CD4-positive, alpha-beta T cell treated with Interleukin-17A for 1 hour (primary cell): ENCODE measurements around the gene GPR142.
A peak's percentile ranks its signal among the peaks of the same experiment; 100 is the strongest.

Experiments
- DNase-seq: peaks from one replicate; pipeline ENCODE4 v3.0.0-alpha.2; 2020

GPR142 gene

DNA sequence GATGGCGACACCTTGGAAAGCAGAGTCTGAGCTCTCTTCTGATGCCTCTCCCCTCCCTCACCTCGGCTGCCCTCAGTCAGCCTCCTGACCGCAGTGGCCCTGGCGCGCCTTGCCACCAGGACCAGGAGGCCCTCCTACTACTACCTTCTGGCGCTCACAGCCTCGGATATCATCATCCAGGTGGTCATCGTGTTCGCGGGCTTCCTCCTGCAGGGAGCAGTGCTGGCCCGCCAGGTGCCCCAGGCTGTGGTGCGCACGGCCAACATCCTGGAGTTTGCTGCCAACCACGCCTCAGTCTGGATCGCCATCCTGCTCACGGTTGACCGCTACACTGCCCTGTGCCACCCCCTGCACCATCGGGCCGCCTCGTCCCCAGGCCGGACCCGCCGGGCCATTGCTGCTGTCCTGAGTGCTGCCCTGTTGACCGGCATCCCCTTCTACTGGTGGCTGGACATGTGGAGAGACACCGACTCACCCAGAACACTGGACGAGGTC lies 4.4 kb downstream of the GPR142 start:
- DNase-seq = no peak

DNA sequence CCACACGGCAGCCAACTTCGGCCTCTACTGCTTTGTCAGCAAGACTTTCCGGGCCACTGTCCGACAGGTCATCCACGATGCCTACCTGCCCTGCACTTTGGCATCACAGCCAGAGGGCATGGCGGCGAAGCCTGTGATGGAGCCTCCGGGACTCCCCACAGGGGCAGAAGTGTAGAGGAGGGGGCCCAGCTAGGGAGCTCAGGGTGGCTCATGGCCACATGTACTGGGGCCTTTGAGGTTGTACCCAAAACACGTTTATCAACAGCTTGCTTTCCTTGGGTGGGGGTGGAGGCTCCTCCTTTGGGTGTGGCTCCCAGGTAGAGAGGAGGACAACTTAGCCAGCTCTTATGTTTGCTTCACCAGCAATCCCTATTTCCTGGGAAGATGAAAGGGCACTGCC lies 5.1 kb downstream of the GPR142 start:
- DNase-seq = no peak

DNA sequence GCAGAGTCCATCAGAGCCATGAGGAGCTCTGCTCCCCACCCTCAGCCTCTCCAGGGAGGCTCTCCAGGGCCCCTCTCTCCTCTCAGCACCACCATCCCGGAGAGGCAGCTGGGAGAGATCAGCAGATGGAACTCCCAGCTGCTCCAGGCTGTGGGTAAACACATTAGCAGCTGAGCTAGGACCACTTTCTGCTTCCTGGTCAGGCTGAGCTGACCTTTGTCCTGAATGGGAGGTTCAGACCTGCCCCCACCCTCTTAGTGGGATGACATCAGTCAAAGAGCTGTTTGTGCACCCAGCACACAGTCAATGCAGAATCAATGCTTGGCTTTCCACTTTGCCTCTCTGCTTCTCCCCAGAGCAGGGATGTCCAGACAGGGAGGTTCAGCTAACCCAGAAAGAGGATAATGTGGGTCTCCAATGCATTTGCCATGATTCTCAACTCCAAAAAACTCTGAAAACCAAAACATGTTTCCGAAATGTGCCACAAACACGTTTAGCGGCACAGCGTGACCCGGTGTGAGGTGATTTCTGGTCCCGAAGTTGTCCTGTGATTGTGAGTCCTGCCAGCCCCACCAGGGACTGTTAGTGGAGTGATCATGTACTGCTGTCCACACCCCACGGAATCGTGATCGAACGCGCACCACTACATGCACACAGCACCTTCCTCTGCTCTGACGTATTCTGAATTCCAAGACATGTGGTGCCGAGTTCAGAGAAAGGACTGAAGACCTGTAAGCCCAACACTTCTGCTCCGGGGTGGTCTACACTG lies 6.7 kb downstream of the GPR142 start:
- DNase-seq = no peak

DNA sequence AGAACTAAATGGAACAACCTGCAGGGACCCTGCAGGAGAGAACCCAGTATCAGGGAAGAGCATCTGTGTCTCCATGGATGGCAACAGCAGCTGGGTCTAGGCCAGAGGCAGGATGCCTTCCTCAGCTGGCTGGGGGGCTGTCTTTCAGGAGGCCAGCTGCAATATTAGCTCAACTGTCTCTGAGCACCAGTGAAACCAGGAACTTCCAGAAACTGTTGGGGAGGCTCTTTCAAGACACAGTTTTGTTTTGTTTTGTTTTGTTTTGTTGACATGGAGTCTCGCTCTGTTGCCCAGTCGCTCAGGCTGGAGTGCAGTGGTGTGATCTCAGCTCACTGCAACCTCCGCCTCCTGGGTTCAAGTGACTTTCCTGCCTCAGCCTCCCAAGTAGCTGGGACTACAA lies 7.6 kb downstream of the GPR142 start:
- DNase-seq = no peak

DNA sequence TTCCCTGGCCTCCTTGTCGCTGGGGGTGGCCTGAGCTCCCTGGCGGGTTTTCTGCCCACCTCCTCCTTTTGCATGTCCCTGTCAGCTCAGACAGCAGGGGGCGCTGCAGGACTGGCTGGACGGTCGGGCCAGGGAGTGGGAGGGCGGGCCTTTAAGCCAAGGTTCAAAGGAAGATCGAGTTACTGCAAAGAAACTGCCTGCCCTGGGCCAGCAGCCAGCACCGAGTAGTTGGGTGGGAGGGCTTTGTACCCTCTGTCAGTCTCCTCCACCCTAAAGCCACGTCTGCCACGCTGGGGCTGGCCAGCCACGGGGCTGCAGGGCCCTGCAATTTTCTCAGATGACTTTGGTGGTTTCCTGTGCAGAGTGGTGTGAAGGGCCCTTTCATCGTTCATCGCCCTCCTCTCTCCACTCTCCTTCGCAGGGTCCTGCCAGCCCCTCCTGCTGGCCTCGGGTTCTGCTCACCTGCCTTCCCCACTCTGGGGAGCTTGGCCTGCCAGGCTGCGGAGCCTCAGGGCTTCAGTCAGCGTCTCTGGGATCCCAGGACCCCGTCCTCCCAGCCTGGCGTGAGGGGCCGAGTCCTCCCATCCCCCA lies 12.3 kb downstream of the GPR142 start:
- DNase-seq = peak; percentile 90

DNA sequence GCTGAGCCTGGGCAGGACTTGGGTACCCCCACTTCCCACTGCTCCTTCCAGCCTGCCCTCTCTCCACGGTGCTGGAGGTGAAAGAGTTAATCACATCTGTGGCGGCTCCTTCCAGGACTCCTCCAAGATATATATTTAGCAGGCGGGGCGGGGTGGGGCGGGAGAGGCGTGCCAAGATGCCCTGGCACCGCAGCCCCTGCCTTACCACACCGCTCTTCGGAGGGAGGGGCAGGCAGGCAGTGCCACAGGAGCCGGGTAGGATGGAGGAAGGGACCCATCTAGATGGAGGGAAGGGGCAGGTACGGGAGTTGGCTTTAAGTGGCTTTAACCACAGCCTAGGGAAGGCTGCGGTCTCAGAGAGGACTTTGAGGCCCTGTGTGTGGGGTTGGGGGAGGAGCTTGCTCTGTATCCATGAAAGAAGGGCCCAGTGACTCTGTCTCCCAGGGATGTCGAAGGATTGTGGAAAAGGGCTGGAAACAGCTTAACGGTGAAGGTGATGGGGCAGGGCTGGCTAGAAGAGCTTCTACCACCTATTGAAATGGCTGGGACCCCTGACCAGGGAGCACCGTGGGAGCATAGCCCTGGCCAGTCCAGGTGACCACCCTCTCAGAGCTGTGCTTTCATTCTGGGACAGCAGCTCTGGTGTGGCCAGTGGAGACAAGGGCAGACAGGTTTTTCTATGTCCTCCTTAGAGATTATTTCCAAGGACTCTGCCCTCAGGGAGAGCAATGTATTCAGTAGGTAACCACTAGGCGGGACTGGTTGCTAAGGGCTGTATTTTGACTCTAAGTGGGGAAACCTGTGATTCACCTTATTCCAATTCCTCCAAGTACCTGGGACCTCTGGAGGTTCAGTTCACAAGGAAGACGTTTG lies 13.0 kb downstream of the GPR142 start:
- no peak for DNase-seq

DNA sequence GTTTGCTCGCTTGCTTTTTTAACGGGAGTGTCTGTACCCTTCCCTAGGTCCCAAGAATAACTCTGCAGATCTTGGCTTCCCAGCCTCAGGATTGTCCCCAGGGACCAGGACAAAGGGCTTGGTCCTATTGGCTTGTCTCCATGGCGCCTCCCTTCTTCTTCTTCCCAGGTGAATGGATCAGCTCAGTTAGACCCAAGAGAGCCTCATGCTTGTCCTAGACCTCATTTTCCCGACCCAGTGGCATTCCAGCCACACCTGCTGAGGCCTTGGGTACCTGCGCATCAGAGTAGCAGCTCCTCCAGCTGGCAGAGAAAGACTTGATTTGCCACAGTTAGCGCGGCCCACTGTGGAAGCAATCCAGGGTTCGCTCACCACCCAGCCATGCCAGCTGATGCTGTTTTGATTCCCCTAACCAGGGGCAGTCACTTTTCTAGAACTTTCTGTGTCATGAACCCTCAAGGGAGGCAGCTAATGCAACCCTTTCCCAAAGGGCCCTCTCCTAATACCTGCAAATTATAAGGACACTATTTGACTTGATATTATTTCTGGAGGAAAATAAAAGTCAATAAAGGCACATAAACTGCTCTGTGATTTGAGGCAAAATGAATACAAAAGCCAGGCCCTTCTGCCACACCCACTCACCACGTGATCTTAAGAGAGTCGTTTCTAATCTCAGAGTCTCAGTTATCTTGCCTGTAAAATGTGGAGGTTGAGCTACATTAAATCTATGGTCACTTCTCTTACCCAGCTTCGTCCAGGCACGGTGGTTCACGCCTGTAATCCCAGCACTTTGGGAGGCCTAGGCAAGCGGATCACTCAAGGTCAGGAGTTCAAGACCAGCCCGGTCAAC lies 13.9 kb downstream of the GPR142 start:
- DNase-seq = no peak

DNA sequence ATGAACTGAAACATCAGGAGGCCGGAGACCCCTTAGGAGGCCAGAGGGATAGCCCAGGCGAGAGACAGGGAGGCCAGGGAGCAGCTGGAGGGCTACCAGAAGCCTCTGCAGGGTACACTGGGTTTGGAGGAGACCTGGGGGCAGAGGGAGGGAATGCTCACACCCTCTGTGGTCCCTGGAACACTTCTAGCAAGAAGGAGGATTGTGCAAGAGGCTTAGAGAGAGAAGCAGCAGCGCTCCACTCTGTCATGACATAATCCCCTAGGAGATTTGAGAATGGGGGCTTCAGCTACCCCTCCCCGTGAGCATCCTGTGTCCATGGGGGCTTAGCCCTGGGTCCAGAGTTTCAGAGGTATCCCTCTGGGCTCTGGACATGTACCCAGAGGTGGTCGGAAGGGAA lies 15.8 kb downstream of the GPR142 start:
- no peak for DNase-seq

DNA sequence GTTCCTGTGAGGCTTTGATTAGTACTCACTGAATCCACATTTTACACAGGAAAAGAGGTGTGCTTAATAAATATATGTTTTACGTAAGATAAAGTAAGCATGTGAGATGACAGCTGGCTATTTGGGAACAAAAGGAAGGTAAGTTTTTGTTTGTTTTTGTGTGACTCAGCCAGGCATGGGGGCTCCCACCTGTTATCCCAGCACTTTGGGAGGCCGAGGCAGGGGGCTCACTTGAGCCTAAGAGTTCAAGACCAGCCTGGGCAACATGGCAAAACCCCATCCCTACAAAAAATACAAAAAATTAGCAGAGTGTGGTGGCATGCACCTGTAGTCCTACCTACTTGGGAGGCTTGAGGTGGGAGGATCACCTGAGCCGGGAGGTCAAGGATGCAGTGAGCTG lies 17.9 kb downstream of the GPR142 start:
- no peak for DNase-seq

DNA sequence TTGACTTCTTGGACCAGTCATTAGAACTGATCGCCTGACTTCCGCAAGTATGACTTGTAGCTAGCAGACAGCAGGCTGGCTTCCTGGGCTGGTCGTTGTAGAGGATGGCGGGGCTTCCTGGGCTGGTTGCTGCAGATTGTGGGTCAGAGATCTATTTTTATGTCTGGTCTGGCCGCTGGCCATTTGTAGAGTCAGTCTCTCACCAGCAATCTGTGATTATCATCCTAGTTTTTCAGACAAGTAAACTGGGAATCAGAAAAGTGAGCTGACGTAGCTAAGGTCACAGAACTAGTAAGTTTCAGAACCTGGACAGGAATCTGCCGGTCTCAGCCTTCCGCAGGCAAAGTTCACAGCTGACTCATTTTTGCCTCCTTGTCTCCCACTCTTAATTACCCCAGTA lies 19.1 kb downstream of the GPR142 start:
- DNase-seq = no peak

DNA sequence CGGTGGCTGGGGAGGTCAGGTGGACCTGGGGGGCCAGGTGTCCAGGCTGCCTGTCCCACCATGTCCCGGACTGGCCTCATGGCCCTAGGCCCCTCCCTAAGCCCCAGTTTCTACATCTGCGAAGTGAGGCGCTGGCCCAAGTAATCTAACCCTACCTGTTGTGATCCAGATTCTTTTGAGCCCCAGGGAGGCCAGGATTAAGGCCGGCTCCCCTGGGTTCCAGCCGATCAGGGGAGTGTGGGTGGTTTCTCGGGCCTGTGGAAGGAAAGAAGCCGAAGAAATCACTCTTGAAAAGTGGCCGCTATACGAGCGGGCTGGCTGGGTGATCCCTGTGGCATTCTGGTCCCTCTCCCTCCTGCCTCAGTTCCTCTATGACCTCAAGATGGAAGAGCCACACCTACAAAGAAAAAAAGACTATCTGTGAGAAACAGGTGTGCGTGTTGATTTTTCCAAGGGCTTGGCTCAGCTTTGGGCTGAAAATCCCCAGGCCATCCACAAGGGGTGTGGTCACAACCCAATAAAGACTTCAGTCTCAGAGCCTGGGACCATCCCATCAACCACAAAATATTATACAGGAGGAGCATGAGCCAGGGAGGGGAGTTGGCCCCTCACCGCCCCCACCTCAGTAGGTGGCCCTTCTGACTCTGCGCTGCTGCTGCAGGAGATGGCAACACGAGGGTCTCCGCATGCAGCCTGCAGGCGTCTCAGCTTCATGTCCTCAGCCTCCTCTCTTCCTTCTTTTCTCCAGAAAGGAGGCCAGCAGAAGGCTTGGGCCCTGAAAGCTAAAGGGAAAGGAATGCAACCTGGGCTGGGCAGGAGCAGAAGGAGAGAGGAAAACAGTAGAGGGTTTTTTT lies 20.3 kb downstream of the GPR142 start:
- DNase-seq = no peak

DNA sequence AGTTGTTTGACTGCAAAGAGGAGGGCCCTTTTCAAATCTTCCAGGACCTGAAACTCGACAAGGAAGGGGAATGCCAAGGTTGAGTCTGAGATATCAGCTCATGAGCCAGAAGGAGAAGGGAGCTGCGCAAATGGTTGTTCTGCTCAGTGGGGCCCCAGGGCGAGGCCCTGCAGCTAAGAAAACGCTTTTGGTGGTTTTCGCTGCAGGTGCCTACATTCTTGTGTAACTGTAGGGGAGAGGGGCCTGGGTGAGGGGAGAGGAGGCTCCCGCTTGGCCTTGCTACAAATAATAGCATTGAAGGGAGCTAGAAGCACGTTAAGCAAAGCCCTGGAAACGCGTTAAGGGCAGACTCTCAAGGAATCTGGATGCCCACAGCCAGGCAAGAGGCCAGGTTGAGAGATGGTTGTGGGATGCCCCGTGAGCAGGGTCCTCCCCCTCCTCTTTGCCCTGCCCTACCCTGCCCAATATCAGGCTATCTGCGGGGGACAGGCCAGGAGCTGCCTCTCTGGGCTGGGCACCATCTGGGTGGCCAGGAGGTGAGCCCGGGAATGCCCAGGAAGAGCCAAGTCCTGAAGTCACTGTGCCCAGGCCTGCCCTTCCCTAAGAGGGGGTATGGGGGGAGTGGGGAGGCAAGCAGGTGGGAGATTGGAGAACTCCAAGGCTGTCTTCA lies 21.9 kb downstream of the GPR142 start:
- DNase-seq = no peak

DNA sequence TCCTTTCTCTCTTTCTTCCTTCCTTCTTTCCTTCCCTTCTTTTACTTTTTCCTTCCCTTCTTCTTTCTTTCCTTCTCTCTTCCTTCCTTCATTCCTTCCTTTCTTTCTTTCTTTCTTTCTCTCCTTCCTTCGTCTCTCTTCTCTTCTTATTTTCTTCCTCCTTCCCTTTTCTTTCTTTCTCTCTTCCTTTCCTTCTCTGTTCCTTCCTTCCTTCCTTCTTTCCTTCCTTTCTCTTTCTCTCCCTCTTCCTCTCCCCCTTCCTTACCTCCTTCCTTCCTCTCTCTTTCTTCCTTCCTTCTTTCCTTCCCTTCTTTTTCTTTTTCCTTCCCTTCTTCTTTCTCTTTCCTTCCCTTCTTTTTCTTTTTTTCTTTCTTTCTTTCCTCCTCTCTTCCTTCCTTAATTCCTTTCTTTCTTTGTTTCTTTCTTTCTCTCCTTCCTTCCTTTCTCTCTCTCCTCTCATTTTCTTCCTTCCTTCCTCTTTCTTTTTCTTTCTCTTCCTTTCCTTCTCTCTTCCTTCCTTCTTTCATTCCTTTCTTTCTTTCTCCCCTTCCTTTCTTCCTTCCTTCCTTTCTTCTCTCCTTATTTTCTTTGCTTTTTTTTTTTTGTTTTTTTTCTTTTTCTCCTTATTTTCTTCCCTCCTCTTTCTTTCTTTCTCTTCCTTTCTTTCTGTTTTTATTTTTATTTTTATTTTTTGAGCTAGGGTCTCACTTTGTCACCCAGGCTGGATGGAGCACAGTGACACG lies 22.8 kb downstream of the GPR142 start:
- no peak for DNase-seq

DNA sequence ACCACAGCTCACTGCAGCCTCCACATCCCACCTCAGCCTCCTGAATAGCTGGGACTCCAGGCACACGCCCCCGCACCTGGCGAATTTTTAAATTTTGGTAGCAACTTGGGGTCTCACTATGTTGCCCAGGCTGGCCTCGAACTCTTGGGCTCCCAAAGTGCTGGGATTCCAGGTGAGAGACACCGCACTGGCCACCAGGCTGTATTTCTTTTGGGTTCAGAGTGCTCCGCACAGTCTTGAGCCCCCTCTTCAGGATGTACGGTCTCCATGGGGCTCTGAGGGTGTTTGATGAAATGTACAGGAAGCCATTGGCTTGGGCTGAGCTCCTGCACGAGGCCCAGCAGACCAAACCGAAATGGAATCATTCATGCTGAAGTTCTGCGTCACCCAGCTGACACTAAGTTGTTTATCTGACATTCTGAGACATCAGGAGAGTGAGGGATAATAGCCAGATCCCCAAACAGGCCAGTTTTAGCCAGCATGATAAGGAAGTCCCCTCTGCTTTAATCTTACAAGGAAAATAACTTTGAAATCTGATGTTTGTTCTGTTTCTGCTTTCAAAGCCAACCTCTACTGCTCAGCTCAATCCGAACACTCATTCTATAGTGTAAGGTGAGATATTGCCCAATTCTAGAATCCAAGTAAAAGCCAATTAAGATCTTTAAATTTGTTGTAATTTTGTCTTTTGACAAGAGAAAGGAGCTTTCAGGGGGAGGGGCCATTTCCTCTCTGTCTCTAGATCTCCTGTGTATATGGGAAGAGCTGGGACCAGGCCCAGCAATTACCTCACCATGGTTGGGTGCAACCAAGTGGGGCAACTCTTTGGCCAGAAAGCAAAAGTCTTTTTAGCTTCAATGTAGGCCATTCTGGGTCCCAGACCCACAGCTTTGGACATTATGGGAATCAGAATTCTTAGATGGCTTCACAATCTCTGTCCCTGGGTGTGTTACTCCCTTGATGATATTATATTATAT lies 23.7 kb downstream of the GPR142 start:
- no peak for DNase-seq

DNA sequence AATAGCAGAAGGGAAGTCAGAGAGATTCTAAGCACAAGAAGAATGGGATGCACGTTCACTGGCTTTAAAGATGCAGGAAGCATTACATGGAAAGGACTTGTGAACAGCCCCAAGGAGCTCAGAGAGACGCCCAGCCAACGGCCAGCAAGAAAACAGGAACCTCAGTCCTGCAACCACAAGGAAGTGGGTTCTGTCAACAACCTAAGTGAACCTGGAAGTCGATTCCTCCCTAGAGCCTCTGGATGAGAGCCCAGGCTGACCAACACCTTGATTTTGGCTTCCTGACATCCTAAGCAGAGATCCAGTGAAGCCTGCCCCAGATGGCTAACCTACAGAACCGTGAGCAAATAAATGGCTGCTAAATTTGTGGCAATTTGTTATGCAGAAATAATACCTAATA lies 24.5 kb downstream of the GPR142 start:
- no peak for DNase-seq

DNA sequence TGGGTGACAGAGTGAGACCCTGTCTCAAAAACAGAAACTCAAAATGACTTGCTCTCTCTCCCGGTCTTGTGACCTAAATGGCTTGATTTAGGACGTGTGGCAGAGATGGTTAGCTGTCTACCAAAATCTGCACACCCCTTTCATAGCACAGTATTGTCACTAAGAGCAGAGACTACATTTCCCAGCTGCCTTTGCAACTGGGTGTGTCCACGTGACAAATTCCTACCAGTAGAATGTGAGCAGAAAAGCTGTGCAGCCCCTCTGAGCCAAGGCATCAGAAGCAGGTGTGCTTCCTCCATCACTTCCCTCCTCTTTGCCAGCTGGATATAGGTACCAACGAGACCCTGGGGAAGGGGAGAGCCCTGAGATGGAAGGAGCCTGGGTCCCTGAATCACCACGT lies 25.5 kb downstream of the GPR142 start:
- DNase-seq = no peak

DNA sequence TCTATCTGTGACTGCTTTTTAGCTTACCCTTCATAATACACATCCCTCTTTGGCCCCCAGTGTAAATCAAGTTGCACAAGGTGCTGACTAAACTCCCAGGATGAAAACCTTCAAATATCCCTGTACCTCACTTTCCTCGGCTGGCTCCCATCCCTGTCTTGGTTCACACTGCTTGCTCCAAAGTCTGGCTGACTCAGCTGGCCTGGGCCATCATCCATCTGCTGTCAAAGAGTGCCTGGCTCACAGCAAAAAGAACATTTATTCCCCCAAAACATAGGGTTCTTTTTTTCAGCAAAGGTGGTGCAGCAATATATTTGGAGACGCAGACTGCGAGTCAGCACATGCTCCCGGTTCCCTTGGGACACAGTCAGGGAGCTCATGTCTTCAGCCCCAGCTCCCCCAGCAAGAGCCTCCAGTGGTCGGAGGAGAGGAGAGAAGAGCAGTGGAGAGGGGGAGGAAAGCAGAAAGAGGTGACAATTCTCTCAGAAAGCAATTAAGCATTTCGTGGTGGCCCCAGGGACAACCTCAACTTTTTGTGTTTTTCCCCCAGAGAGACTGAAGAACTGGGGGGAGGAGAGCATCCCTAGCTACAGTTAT lies 26.1 kb downstream of the GPR142 start:
- DNase-seq = no peak

DNA sequence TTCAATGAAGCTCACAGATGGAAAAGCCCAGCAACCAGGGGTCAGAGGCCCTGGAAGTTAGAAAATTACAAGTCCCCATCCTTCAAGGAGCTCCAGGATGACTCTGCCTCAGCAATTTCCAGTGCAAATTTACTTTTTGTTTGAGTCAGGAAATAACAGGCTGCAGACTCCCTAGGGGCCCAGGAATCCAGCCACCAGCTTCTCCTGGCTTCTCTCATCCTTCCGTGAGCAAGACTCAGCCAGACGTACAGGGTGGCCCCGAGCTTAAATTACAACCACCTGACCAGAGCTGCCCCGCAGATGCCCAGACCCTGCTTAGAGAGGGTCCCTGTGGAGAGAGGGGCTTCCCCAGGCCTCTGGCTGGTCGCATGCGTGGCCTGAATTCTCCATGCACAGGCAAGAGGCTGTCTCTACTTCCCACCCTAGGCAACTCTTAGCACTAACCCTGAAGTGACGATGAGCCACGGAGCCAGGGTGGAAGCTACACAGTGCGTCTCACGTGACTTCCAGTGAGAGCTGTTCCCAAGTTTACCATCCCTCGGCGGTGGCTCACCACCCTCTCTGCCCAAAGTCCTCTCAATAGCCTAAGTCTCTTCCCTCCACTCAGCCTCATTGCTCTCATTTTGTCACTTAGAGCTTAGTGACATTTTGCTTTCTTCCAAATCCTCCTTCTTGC lies 27.1 kb downstream of the GPR142 start:
- no peak for DNase-seq
